ENCODE data around the gene RPLP2. TPM values are rescaled to one million over a fixed set of nuclear protein-coding genes. Genes with fewer than 3 reads are reported as not detected.

The RPLP2 gene
- total RNA-seq, 4 donors from 2014 or later = 314 to 600 (median 440) TPM

GRCh38 chr11:819129-819931 lies 9.6 kb downstream of the RPLP2 start:
- peak overlapping the region; percentile 93 to 100 (median 98) for H3K27ac ChIP-seq
- peak overlapping the region; percentile 68 to 100 (median 82) for H3K4me3 ChIP-seq
- peaks cover 27 to 39% of the 10 kb centered on the region in 2 donors for H3K4me1 ChIP-seq
- peak; percentile 99 for TF ChIP-seq POLR2A (IDR thresholded peaks at IDR 0.05)
- peak in 4 of 5 experiments; percentile 29 to 61 (median 36) for TF ChIP-seq CTCF (IDR thresholded peaks at IDR 0.05 in 4 of 5, conservative IDR thresholded peaks at IDR 0.05 in 1 of 5)
- peaks cover 0 to 26% of the 10 kb centered on the region in 2 donors for H3K36me3 ChIP-seq
- DNase-seq (peak; percentile 90 to 93), ATAC-seq (peak; percentile 61)
- H3K9me3 ChIP-seq = no peaks in the 10 kb centered on the region
- no peaks in the 10 kb centered on the region for H3K27me3 ChIP-seq
- in situ Hi-C loops (cut with MboI; ENCODE audit: low sequenced_read_pairs in 4 of 4) (no loop called here), intact Hi-C loops (cut with DNase I; ENCODE audit: low total_unique reads) (loop anchor here (1.0 kb wide), 1 partner anchor 10 kb away; the partner anchor contains the start of gene RPLP2)

- Histone ChIP-seq H3K4me3 (peak overlapping the region; percentile 68 to 100 (median 82)), H3K4me1 (peaks cover 27 to 44% of the 10 kb centered on the region in 2 donors), H3K9me3 (no peaks in the 10 kb centered on the region), H3K36me3 (peaks cover 0 to 26% of the 10 kb centered on the region in 2 donors), H3K27me3 (no peaks in the 10 kb centered on the region), H3K27ac (peak overlapping the region; percentile 93 to 100 (median 98))
- ATAC-seq (peak; percentile 49 to 63), DNase-seq (peak; percentile 95)
- intact Hi-C loops (cut with DNase I; ENCODE audit: low total_unique reads) (loop anchor here (1.0 to 2.0 kb wide), 2 partner anchors 11 to 23 kb away; partner anchors contain the start of genes POLR2L, RPLP2 and TSPAN4), in situ Hi-C loops (cut with MboI; ENCODE audit: low sequenced_read_pairs in 4 of 4) (no loop called here)
- TF ChIP-seq CTCF (IDR thresholded peaks at IDR 0.05 in 4 of 5, conservative IDR thresholded peaks at IDR 0.05 in 1 of 5) (no peak), POLR2A (IDR thresholded peaks at IDR 0.05) (peak; percentile 55 to 74)
Measured at GRCh38 chr11:819943-820649, 10.3 kb downstream of the RPLP2 start.

GRCh38 chr11:820655-821511 lies 11.1 kb downstream of the RPLP2 start:
- TF ChIP-seq CTCF (IDR thresholded peaks at IDR 0.05 in 4 of 5, conservative IDR thresholded peaks at IDR 0.05 in 1 of 5) (no peak), POLR2A (IDR thresholded peaks at IDR 0.05) (peak in 1 of 2 donors; percentile 34)
- in situ Hi-C loops (cut with MboI; ENCODE audit: low sequenced_read_pairs in 4 of 4) = no loop called here
- H3K27ac ChIP-seq = peak overlapping the region; percentile 93 to 100 (median 98)

More at GRCh38 chr11:820655-821511, 11.1 kb downstream of the RPLP2 start:
- DNase-seq (peak; percentile 88 to 97), ATAC-seq (peak; percentile 66 to 71)
- no peaks in the 10 kb centered on the region for H3K9me3 ChIP-seq
- peaks cover 0 to 27% of the 10 kb centered on the region in 2 donors for H3K36me3 ChIP-seq
- H3K4me3 ChIP-seq = peak overlapping the region; percentile 68 to 100 (median 82)
- peaks cover 27 to 44% of the 10 kb centered on the region in 2 donors for H3K4me1 ChIP-seq
- H3K27me3 ChIP-seq = peaks cover 0 to 5% (median 2%) of the 10 kb centered on the region in 3 donors
- intact Hi-C loops (cut with DNase I; ENCODE audit: low total_unique reads) = loop anchor here (2.0 kb wide), 1 partner anchor 22 kb away; the partner anchor contains the start of genes POLR2L and TSPAN4
